Vagina (tissue), 2 donors: Measurements from ENCODE around the gene CABLES2. TPM values are rescaled to one million over a fixed set of nuclear protein-coding genes. Genes with fewer than 3 reads are reported as not detected.

ENCODE experiments used
- DNase-seq, 2 donors: peaks; one replicate each; pipeline ENCODE4 v3.0.0-alpha.2; 2017; ENCODE audit errors: extremely low spot score in 2 of 2
- H3K27ac ChIP-seq: fragments of 200-600 bp; sonication (generic); one replicate; pipeline ENCODE4 v1.5.1; 2019
- H3K27me3 ChIP-seq: fragments of 200-600 bp; sonication (generic); one replicate; pipeline ENCODE4 v1.5.1; 2019
- H3K36me3 ChIP-seq, 2 donors: fragments of 200-600 bp; sonication (generic); one replicate each; pipeline ENCODE4 v1.5.1; 2017 to 2019
- H3K4me1 ChIP-seq: fragments of 200-600 bp; sonication (generic); one replicate; pipeline ENCODE4 v1.5.1; 2019
- H3K4me3 ChIP-seq, 2 donors: fragments of 200-600 bp; sonication (generic); 1 replicate in 1 of 2; 2 replicates in 1 of 2; pipeline ENCODE4 v1.5.1; 2016 to 2019
- H3K9me3 ChIP-seq: fragments of 200-600 bp; sonication (generic); one replicate; pipeline ENCODE4 v1.5.1; 2019
- CTCF ChIP-seq, 3 experiments: fragments of 450-650 bp in 2 of 3; fragments of 200-600 bp in 1 of 3; sonication (generic) in 1 of 3; IDR thresholded peaks; one replicate each; pipeline ENCODE4 v1.5.1; 2017 to 2019; ENCODE audit warnings: antibody characterized with exemption in 3 of 3, mild to moderate bottlenecking in 2 of 3, moderate library complexity in 2 of 3
- POLR2A ChIP-seq, 2 donors: fragments of 450-650 bp; IDR thresholded peaks; one replicate each; pipeline ENCODE4 v1.6.1; 2017; ENCODE audit warnings: antibody characterized with exemption in 2 of 2, mild to moderate bottlenecking in 2 of 2, moderate library complexity in 2 of 2
- POLR2AphosphoS5 ChIP-seq, 2 donors: sonication (generic); formaldehyde crosslinking; IDR thresholded peaks; one replicate each; pipeline ENCODE4 v1.9.0; 2017; ENCODE audit warnings: antibody characterized with exemption in 2 of 2, mild to moderate bottlenecking in 2 of 2, low read depth in 1 of 2; ENCODE audit not compliant: insufficient read depth in 1 of 2
- intact Hi-C: fragments of 100-400 bp; cut with DNase I; formaldehyde crosslinking; loops from one replicate; pipeline ENCODE4 v1.15.1; 2023
- total RNA-seq: library from RNA; depleted of rRNA; stranded (reverse); fragments of >200 nt; gene quantifications from one replicate; pipeline ENCODE4 v1.2.3, GENCODE V29; 2016

Gene CABLES2
- total RNA-seq, 1 donor from 2014 or later = 1.5 TPM

- DNase-seq = no peak
- Histone ChIP-seq H3K27ac (no peak overlapping the region), H3K4me1 (no peaks in the 10 kb centered on the region), H3K4me3 (no peak overlapping the region), H3K9me3 (no peaks in the 10 kb centered on the region), H3K27me3 (no peaks in the 10 kb centered on the region), H3K36me3 (peaks cover 3 to 12% of the 10 kb centered on the region in 2 donors)
- intact Hi-C loops = no loop called here
- TF ChIP-seq CTCF (IDR thresholded peaks at IDR 0.05) = no peak
Measured at GRCh38 chr20:62395311-62396242, 11.5 kb downstream of the CABLES2 start.

GRCh38 chr20:62394248-62395245 is 12.5 kb downstream of the CABLES2 start:
- TF ChIP-seq CTCF (IDR thresholded peaks at IDR 0.05) = no peak
- no peak for TF ChIP-seq POLR2A (IDR thresholded peaks at IDR 0.05)
- no peak for TF ChIP-seq POLR2AphosphoS5 (IDR thresholded peaks at IDR 0.05; ENCODE audit: insufficient read depth in 1 of 2, low read depth in 1 of 2)
- Histone ChIP-seq H3K4me3 (no peak overlapping the region), H3K4me1 (no peaks in the 10 kb centered on the region), H3K9me3 (no peaks in the 10 kb centered on the region), H3K27me3 (no peaks in the 10 kb centered on the region), H3K27ac (no peak overlapping the region), H3K36me3 (peaks cover 3 to 18% of the 10 kb centered on the region in 2 donors)
- intact Hi-C loops = no loop called here
- DNase-seq = no peak

- peaks cover 3 to 22% of the 10 kb centered on the region in 2 donors for H3K36me3 ChIP-seq
- no peak for DNase-seq
Measured at GRCh38 chr20:62393830-62394229, 13.3 kb downstream of the CABLES2 start.

GRCh38 chr20:62393335-62393665 is 13.8 kb downstream of the CABLES2 start:
- H3K27ac ChIP-seq = no peak overlapping the region
- no peak for DNase-seq
- no peak overlapping the region for H3K4me3 ChIP-seq
- TF ChIP-seq POLR2A (IDR thresholded peaks at IDR 0.05) (no peak), POLR2AphosphoS5 (IDR thresholded peaks at IDR 0.05; ENCODE audit: insufficient read depth in 1 of 2, low read depth in 1 of 2) (no peak), CTCF (IDR thresholded peaks at IDR 0.05) (no peak)
- no peaks in the 10 kb centered on the region for H3K27me3 ChIP-seq
- peaks cover 6% of the 10 kb centered on the region for H3K4me1 ChIP-seq
- no peaks in the 10 kb centered on the region for H3K9me3 ChIP-seq
- intact Hi-C loops = no loop called here
- peaks cover 3 to 27% of the 10 kb centered on the region in 2 donors for H3K36me3 ChIP-seq

More at GRCh38 chr20:62393830-62394229, 13.3 kb downstream of the CABLES2 start:
- TF ChIP-seq POLR2A (IDR thresholded peaks at IDR 0.05) = no peak
- TF ChIP-seq CTCF (IDR thresholded peaks at IDR 0.05) = no peak
- TF ChIP-seq POLR2AphosphoS5 (IDR thresholded peaks at IDR 0.05; ENCODE audit: insufficient read depth in 1 of 2, low read depth in 1 of 2) = no peak
- H3K9me3 ChIP-seq = no peaks in the 10 kb centered on the region
- no peaks in the 10 kb centered on the region for H3K27me3 ChIP-seq
- intact Hi-C loops = no loop called here
- H3K4me3 ChIP-seq = no peak overlapping the region
- peaks cover 1% of the 10 kb centered on the region for H3K4me1 ChIP-seq
- H3K27ac ChIP-seq = no peak overlapping the region
